Ascending aorta (tissue), 2 donors: ENCODE results near the gene SLC4A3. TPM values are rescaled to one million over a fixed set of nuclear protein-coding genes. Genes with fewer than 3 reads are reported as not detected.

Experiments used
- DNase-seq, 2 donors: peaks; one replicate each; pipeline ENCODE4 v3.0.0-alpha.2; 2019; ENCODE audit warnings: low spot score in 2 of 2
- H3K27ac ChIP-seq, 2 donors: fragments of 200-600 bp; sonication (generic); one replicate each; pipeline ENCODE4 v1.5.1; 2016 to 2017; ENCODE audit warnings: mild to moderate bottlenecking in 1 of 2
- H3K27me3 ChIP-seq: fragments of 200-600 bp; sonication (generic); one replicate; pipeline ENCODE4 v1.5.1; 2017
- H3K36me3 ChIP-seq, 2 donors: fragments of 200-600 bp; sonication (generic); one replicate each; pipeline ENCODE4 v1.5.1; 2016
- H3K4me1 ChIP-seq, 2 donors: fragments of 200-600 bp; sonication (generic); one replicate each; pipeline ENCODE4 v1.5.1; 2016 to 2017; ENCODE audit warnings: mild to moderate bottlenecking in 1 of 2
- H3K4me3 ChIP-seq, 2 donors: fragments of 200-600 bp; sonication (generic); one replicate each; pipeline ENCODE4 v1.5.1; 2016 to 2017; ENCODE audit warnings: mild to moderate bottlenecking in 1 of 2
- H3K9me3 ChIP-seq, 2 donors: fragments of 200-600 bp; sonication (generic); one replicate each; pipeline ENCODE4 v1.5.1; 2016
- CTCF ChIP-seq, 3 experiments: fragments of 200-600 bp in 2 of 3; fragments of 450-650 bp in 1 of 3; sonication (generic) in 2 of 3; IDR thresholded peaks; one replicate each; pipeline ENCODE4 v1.5.1; 2016 to 2019; ENCODE audit warnings: antibody characterized with exemption in 3 of 3, mild to moderate bottlenecking in 1 of 3, moderate library complexity in 1 of 3
- intact Hi-C: fragments of 100-400 bp; cut with DNase I; formaldehyde crosslinking; loops from one replicate; pipeline ENCODE4 v1.15.1; 2023
- total RNA-seq: library from RNA; depleted of rRNA; stranded (reverse); fragments of >200 nt; gene quantifications from one replicate; pipeline ENCODE4 v1.1.0, GENCODE V29; 2016

Gene SLC4A3
- total RNA-seq, 1 donor from 2014 or later: 1.8 TPM

DNA sequence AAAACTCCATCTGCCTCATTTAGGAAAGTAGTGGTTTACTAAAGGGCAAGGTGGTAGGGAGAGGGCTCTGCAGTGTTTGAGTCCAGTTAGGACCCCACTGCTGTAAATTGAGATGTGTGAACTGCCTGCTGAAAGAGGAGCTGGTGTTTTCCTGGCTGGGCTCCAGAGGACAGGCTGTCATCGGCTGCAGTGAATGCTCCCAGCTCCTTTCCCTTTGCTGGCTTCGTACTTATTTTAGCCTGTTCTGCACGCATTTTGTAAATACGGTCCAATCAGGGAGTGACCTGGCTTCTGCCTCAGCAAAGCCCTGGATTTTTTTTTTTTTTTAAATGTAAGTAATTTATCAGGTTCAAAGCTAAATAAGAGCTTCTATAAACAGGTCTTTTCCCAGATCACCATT, 37.5 kb downstream of the SLC4A3 start:
- Histone ChIP-seq H3K27ac (no peak overlapping the region), H3K4me3 (no peak overlapping the region), H3K9me3 (no peaks in the 10 kb centered on the region), H3K36me3 (no peaks in the 10 kb centered on the region), H3K27me3 (no peaks in the 10 kb centered on the region), H3K4me1 (no peaks in the 10 kb centered on the region)
- intact Hi-C loops: no loop called here
- TF ChIP-seq CTCF (IDR thresholded peaks at IDR 0.05): no peak
- no peak for DNase-seq

DNA sequence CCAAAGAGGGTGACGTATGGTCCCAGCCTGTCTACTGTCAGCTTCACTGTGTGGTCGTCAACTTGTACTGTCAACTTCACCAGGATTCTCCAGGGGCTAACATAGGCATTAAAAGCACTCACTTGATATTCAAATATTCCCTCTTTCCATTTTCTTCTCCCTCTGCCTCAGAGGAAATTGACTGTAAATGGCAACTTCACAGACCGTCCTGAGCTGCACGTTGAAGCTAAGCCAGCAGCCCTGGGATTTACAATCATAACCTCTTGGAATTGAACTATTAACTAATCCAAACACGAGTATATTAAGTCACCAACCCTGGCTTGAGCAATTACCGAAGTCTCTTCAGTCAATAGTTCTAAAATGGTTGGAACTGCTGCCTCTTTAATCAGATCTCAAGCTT, 38.5 kb downstream of the SLC4A3 start:
- H3K9me3 ChIP-seq: no peaks in the 10 kb centered on the region
- H3K27me3 ChIP-seq: no peaks in the 10 kb centered on the region
- H3K27ac ChIP-seq: no peak overlapping the region
- no peak overlapping the region for H3K4me3 ChIP-seq
- intact Hi-C loops: no loop called here
- DNase-seq: no peak
- H3K36me3 ChIP-seq: no peaks in the 10 kb centered on the region
- no peak for TF ChIP-seq CTCF (IDR thresholded peaks at IDR 0.05)
- no peaks in the 10 kb centered on the region for H3K4me1 ChIP-seq

GRCh38 chr2:219668316-219668715, 40.9 kb downstream of the SLC4A3 start:
- TF ChIP-seq CTCF (IDR thresholded peaks at IDR 0.05): no peak
- H3K9me3 ChIP-seq: no peaks in the 10 kb centered on the region
- H3K36me3 ChIP-seq: no peaks in the 10 kb centered on the region
- no peak for DNase-seq
- H3K4me1 ChIP-seq: no peaks in the 10 kb centered on the region
- intact Hi-C loops: no loop called here
- H3K27ac ChIP-seq: no peak overlapping the region
- no peaks in the 10 kb centered on the region for H3K27me3 ChIP-seq
- H3K4me3 ChIP-seq: no peak overlapping the region

DNA sequence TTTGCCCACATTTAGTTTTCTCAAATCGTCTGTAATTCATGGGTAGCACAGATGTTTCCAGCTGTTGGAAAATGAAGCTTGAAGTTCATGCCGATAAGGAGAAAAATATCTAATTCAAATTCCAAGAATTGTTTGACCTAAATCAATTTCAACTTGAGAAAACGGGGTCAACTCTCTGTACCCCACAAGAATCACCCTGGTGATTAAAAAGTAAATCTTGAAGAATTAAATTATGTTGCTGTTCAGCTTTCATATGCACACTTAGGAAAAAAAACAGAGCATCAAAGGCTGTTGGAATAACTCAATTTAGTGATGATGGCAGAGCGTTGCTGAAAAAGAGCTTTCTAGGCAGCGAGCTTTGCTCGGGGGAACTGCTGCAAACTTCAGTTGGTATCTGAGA, 43.0 kb downstream of the SLC4A3 start:
- intact Hi-C loops: no loop called here
- DNase-seq: no peak
- no peaks in the 10 kb centered on the region for H3K4me1 ChIP-seq
- H3K4me3 ChIP-seq: no peak overlapping the region
- no peaks in the 10 kb centered on the region for H3K9me3 ChIP-seq
- TF ChIP-seq CTCF (IDR thresholded peaks at IDR 0.05): no peak
- H3K36me3 ChIP-seq: no peaks in the 10 kb centered on the region
- no peaks in the 10 kb centered on the region for H3K27me3 ChIP-seq
- H3K27ac ChIP-seq: no peak overlapping the region

DNA sequence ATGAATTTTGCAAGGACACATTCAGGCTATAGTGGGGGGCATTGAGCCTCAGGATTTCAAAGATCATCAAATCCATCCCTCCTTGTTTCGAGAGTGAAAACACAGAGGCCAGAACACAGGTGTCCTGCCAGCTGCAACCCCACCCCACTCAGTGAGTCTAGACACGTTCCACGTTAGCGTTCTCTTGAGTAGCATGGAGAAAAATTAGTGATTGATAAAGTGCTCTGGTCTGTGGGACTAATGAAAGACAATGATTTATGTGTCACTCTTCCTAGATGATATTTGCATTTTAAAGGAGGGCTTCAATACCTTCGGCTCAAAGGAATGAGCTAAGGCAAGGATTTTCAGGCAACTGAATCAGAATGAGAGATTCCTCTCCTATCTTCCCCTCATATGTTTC, 43.8 kb downstream of the SLC4A3 start:
- Histone ChIP-seq H3K4me3 (no peak overlapping the region), H3K4me1 (no peaks in the 10 kb centered on the region), H3K27me3 (no peaks in the 10 kb centered on the region), H3K36me3 (no peaks in the 10 kb centered on the region), H3K27ac (no peak overlapping the region), H3K9me3 (no peaks in the 10 kb centered on the region)
- intact Hi-C loops: no loop called here
- TF ChIP-seq CTCF (IDR thresholded peaks at IDR 0.05): no peak
- no peak for DNase-seq

DNA sequence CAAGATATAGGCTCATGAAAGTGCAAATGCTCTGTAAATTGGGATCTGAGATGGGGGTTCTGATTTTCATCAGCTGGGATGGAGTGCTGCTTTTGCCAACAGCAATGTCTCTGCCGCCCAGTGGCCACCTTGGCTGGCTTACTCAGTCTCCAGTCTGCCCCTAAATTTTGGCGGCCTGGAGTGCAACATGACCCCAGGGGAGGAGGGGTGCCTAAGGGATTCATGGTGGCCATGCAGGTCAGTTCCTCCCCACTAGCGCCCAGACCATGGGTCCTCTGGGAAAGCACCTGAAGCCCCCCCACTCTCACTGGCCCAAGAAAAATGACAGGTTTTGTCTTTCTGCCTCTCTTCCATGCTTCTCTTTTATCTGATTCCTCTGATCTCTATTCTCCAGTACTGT, 45.0 kb downstream of the SLC4A3 start:
- Histone ChIP-seq H3K27me3 (no peaks in the 10 kb centered on the region), H3K9me3 (no peaks in the 10 kb centered on the region), H3K4me1 (no peaks in the 10 kb centered on the region), H3K4me3 (no peak overlapping the region), H3K36me3 (no peaks in the 10 kb centered on the region), H3K27ac (no peak overlapping the region)
- no peak for TF ChIP-seq CTCF (IDR thresholded peaks at IDR 0.05)
- no peak for DNase-seq
- intact Hi-C loops: no loop called here
